ENCODE results near the gene ACTRT3. TPM values are rescaled to one million over a fixed set of nuclear protein-coding genes. Genes with fewer than 3 reads are reported as not detected.

Gene ACTRT3
- total RNA-seq, 1 experiment from 2014 or later: 2.9 TPM

Other genes with a start within 250 kb of the ACTRT3 start
- 8.0 and 19.1 TPM in 2 replicates for gene MECOM, start 105.8 kb downstream of the ACTRT3 start, total RNA-seq (2014; rRNA removed; shearing (Covaris generic))
- 145 and 302 TPM in 2 replicates for gene TERC, start 4.5 kb downstream of the ACTRT3 start, total RNA-seq (2014; rRNA removed; shearing (Covaris generic))
- 24.0 and 30.9 TPM in 2 replicates for gene MYNN, start 3.8 kb upstream of the ACTRT3 start, total RNA-seq (2014; rRNA removed; shearing (Covaris generic))
- gene LRRIQ4, start 43.3 kb upstream of the ACTRT3 start, total RNA-seq (2014; rRNA removed; shearing (Covaris generic)): not detected in 2 replicates
- not detected in 2 replicates for gene LRRC34, start 43.3 kb upstream of the ACTRT3 start, total RNA-seq (2014; rRNA removed; shearing (Covaris generic))
- gene LRRC31, start 100.4 kb upstream of the ACTRT3 start, total RNA-seq (2014; rRNA removed; shearing (Covaris generic)): not detected in 2 replicates
- not detected in 2 replicates for gene SAMD7, start 142.0 kb upstream of the ACTRT3 start, total RNA-seq (2014; rRNA removed; shearing (Covaris generic))
- 34.8 and 37.2 TPM in 2 replicates for gene SEC62, start 197.2 kb upstream of the ACTRT3 start, total RNA-seq (2014; rRNA removed; shearing (Covaris generic))

Data from A172 (cell line).